ACHN (cell line): ENCODE measurements around the gene NKAP.
"Not testable (repeated sequence)": the region's sequence is repeated elsewhere in the genome, so short reads cannot be mapped to it uniquely, and the experiment has no call there.

Source experiments
- DNase-seq: peaks from one replicate; pipeline ENCODE4 v3.0.0-alpha.2; 2015
- in situ Hi-C: cut with HindIII; loops from 2 replicates; pipeline ENCODE4 v1.10.0; 2017; ENCODE audit warnings: low sequenced_read_pairs, low pct_ligation_motif_present, low pct_unique_long_range_greater_than_20kb

The NKAP gene

DNA sequence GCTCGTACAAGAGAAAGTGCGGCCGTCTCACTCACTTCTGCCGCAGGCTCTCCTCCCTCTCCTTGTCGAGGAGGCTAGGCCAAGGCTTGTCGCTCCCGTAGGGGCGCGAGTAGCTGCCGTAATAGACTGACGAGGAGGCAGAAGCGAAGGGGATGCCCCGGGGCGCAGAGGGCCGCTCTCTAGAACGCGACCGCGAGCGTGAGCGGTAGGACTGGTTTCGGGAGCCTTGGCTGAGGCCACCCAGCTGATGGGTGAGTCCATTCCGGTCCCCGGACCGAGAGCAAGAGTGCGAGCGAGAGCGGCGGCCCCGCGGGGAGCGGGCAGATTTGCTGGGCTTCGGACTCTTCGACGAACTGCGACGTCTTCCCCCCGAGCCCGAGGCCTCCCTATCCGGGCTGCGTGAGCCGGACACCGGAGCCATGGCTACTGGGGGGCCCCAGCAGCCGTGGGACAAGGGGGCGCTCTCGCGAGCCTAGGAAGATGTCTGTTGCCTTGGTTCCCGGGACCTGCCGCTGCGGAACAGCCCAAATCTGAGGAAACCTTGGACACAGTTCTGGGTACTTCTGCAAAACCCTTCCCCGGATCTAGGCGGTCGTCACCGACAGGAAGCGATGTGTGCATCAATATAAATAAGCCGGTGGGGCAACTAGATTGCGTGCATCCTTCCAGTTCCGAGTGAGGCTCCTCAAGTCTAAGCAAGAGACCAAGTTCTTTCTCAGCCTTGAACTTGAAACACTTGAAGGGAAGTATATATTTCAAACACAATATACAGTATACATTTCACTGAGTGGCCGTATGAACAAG, at the start of gene NKAP:
TSS of gene NKAP (minus strand) at position 567 of the 804 bp plus-strand sequence. CDS start at position 421, 146 bp downstream.
- peak; percentile 84 for DNase-seq
- in situ Hi-C loops = no loop called here

DNA sequence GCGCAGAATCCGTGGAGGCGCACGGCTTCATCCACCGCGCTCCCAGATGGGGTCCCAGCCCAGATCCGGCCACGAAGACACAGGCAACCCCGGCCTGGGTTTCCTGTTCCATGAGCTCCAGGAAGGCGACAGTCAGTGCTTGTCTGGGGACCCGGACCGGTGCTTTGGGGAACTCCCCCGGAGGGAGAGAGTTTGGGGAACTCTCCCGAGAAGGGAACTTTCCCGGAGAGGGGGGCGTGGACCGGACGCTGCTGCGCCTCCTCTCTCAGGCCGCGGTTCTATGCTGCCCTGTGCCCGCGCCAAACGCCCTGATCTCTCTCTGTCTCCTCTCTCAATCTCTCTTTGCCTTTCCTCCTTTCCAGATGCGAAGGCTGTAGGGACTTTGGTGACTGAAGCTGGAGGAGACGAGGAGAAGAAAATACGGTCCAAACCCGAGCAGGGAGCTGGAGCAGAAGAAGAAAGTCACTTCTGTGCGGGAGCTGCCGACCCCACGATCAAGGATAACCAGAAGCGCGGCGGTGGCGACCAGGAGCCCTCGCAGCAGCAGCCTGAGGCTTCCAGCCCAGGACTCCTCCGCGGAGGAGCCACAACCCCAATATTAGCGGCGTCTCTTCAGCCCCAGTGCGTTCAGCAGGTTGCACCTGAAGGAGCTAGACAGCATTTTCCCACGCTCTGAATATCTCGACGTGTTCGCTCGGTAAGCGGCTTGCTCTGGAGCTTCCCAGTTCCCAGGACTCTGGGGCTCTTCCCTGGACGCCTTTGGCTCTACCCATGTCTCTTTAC, 47.6 kb upstream of the NKAP start:
- no peak for DNase-seq
- in situ Hi-C loops = no loop called here

DNA sequence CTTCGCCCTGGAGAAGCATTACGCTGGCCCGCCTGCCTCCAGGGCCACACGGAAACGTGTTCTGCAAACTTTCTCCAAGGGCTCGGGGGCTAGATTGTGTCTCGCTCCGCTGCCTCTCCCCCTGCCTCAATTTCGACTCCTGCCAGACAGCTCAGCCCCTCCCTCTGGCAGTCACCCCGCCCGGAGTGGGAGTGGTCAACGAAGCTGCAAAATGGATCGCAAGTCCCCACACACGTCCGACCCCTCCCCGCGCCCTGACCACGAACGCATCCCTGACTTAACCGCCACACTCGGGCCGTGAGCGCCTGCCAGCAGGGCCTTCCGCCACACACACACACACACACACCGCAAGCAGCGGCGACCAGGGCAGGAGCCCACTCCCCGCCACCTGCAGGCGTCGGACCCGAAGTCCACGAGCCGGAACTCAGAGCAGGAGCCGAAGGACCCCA, 47.0 kb upstream of the NKAP start:
- no peak for DNase-seq
- in situ Hi-C loops = no loop called here

DNA sequence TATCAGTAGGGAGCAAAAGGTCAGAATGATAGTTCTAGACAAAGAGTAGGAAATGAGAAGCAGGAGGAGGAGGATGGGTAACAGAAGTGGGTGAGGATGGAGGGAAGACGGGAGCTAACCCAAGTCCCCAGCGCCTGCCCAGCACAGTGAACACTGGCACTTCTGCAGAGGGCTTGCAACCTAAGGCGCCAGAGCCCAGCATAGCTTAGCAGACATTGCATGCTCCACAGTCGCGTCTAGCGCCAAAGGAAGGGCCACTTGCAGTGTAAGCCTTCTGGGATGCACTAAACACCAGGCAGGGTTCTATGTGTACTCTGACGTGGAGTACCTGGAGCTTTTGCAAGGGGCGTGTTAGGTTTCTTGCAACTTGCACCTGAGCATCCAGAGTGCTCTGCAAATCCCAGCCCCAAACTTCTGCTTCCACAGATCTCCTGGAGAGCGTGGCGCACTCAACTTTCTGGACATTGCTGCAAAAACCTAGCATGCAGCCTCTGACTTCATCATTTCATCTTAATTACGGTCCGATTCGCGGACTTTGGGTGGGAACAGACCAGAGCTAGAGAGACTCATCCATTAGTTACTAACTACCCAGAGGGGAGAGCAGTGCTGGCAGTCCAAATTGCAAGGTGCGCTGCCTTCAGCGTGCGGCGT, 46.5 kb upstream of the NKAP start:
- DNase-seq = no peak
- in situ Hi-C loops = no loop called here

DNA sequence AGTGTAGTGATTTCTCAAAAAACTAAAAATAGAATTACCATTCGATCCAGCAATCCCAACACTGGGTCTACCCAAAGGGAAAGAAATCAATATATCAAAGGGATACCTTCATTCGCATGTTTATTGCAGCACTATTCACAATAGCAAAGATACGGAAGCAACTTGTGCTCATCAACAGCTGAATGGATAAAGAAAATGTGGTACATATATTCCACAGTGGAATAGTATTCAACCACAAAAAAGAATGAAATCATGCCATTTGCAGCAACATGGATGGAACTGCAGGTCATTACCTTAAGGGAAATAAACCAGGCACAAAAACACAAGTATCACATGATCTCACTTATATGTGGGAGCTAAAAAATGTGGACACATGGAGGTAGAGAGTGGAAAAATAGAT, 42.7 kb upstream of the NKAP start:
- in situ Hi-C loops = no loop called here
- no peak for DNase-seq

DNA sequence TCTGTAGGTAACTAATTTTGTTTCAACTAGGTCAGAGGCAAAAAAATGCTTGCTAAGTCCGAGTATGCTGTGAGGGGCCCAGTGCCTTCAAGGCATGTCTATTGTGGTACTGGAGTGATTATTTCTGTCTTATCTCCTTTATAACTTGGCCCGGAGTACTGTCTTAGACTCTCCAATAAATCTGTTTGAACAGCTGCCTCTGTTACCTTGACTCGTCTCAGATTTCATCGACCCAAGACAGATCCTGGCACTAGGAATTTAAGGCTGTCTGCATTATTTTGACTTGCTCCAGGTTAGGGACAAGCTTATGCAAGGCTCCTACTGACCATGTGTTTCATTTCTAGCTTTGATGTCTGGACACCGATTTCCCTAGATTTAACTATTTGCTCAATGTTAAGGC, 41.1 kb upstream of the NKAP start:
- no peak for DNase-seq
- in situ Hi-C loops = no loop called here

DNA sequence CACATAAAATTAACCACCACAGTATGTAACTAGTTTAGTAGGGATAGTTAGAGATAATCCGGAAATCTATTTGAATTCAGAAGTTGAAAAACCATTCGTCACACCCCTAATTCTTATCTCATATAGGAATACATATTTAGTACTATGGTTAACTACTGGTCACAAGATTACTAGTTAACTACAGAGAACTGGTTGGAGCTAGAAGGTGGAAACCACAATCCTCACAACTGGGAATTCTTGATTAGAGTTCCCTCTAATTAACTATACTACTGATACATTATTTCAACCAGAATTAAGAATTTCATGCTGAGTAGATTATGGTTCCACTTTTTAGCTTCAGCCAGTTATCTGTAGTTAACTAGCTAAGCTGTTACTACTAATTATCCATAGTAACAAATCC, 39.9 kb upstream of the NKAP start:
- in situ Hi-C loops = no loop called here
- no peak for DNase-seq

GRCh38 chrX:119982145-119982544, 38.6 kb upstream of the NKAP start:
- in situ Hi-C loops = no loop called here
- DNase-seq = no peak

DNA sequence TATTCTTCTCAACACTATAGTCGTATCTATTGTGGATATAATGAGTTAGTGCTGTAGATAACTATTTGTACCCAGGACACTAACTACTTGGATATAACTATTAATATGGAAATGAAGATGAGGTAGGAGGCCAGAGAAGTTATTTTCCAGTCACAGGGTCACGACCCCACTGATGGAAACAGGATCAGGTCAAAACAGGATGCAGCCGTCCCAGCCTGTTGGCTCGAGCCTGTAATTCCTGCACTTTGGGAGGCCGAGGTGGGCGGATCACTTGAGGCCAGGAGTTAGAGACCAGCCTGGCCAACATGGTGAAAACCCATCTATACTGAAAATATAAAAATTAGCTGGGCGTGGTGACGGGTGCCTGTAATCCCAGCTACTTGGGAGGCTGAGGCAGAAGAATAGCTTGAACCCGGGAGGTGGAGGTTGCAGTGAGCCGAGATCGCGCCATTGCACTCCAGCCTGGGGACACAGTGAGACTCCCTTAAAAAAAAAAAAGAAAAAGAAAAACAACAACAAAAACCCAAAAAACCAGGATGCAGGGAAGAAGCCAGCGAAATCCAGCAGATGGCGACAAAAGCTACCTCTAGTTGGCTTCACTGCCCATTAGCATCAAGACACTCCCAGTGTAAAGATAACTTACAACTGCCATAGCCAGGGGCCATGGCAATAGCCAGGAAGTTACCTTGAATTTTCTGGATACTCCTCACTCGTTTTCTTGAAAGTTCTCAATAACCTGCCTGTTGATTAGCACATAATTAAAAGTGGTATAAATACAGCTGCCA, 37.9 kb upstream of the NKAP start:
- peak; percentile 7 for DNase-seq
- in situ Hi-C loops = no loop called here

DNA sequence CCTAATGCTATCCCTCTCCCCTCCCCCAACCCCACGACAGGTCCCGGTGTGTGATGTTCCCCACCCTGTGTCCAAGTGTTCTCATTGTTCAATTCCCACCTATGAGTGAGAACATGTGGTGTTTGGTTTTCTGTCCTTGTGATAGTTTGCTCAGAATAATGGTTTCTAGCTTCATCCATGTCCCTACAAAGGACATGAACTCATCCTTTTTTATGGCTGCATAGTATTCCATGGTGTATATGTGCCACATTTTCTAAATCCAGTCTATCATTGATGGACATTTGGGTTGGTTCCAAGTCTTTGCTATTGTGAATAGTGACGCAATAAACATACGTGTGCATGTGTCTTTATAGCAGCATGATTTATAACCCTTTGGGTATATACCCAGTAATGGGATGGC, 33.6 kb upstream of the NKAP start:
- in situ Hi-C loops, DNase-seq: not testable (repeated sequence)

DNA sequence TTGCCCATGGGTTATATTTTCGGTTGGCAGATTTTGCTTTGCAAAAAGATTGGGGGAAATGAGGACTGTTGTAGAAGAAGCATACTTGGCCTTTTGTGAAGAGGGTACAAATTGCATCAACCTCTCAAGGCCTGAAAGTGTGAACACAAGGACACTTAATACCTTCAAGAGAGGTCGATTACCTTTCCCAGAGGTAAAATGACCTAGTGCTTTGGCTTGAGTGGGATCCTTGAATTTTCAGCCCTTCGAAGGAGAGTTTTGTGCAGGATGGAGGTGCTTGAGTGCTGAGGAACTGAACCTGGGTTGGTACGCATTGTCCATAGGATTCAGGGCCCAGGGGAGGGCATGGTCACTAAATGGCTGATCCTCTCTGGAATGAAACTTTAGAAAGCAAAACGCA, 27.6 kb upstream of the NKAP start:
- in situ Hi-C loops = no loop called here
- no peak for DNase-seq

- in situ Hi-C loops = no loop called here
These were observed 27.0 kb upstream of the NKAP start for GRCh38 chrX:119970574-119970973.

GRCh38 chrX:119966837-119967236, 23.3 kb upstream of the NKAP start:
- in situ Hi-C loops, DNase-seq: not testable (repeated sequence)

More at GRCh38 chrX:119970574-119970973, 27.0 kb upstream of the NKAP start:
- DNase-seq = no peak

DNA sequence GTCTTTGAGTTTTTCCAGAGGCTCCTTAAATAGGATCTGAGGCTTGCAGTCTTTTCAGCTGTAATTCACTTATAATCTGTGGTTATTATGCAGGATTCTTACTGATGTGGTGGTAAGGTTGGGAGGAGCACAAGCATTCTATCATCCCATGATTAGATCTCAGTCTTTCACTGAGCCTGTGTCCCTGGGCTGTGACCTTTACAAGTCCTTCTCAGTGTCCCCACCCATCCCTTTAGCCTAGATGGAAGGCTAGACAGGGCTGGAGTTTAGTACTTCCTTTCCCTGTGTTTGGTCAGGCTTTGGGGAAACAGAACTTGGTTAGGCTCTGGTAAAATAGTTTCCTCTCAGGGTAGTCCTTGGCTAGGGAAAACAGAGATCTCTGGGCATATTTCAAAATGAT, 17.1 kb upstream of the NKAP start:
- in situ Hi-C loops = no loop called here
- DNase-seq = no peak

DNA sequence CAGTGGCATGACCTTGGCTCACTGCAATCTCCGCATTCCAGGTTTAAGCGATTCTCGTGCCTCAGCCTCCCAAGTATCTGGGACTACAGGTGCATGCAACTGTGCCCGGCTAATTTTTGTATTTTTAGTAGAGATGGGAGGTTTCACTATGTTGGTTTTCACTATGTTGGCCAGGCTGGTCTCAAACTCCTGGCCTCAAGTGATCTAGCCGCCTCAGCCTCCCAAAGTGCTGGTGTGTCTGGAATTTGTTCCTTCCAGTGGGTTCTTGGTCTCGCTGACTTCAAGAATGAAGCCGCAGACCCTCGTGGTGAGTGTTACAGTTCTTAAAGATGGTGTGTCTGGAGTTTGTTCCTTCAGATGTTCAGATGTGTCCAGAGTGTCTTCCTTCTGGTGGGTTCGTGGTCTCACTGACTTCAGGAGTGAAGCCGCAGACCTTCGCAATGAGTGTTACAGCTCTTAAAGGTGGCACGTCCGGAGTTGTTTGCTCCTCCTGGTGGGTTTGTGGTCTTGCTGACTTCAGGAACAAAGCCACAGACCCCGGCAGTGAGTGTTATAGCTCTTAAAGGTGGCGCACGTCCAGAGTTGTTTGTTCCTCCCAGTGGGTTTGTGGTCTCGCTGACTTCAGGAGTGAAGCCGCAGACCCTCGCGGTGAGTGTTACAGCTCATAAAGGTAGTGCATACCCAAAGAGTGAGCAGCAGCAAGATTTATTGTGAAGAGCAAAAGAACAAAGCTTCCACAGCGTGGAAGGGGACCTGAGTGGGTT, 12.4 kb upstream of the NKAP start:
- in situ Hi-C loops, DNase-seq: not testable (repeated sequence)

- in situ Hi-C loops = no loop called here
- no peak for DNase-seq
These were observed 10.8 kb upstream of the NKAP start for GRCh38 chrX:119954374-119954773.

GRCh38 chrX:119948381-119948780, 4.8 kb upstream of the NKAP start:
- in situ Hi-C loops = no loop called here

GRCh38 chrX:119945481-119945880, 1.9 kb upstream of the NKAP start:
- in situ Hi-C loops = no loop called here
- no peak for DNase-seq

More at GRCh38 chrX:119948381-119948780, 4.8 kb upstream of the NKAP start:
- DNase-seq = no peak
